HEK293 (cell line): ENCODE measurements around the gene NRBF2.

Experiments
- HIC1 ChIP-seq: fragments of 450-650 bp; formaldehyde crosslinking; IDR thresholded peaks from 2 replicates; pipeline ENCODE4 v1.5.1; 2016; ENCODE audit warnings: missing biosample characterization, missing genetic modification characterization
- KLF17 ChIP-seq: fragments of 450-650 bp; formaldehyde crosslinking; IDR thresholded peaks from 2 replicates; pipeline ENCODE4 v1.5.1; 2016; ENCODE audit warnings: missing biosample characterization, missing genetic modification characterization
- TRIM28 ChIP-seq: IDR thresholded peaks from 2 replicates; pipeline ENCODE4 v1.6.1; 2011; ENCODE audit warnings: low read length, control low read depth, borderline replicate concordance
- TSHZ1 ChIP-seq: fragments of 450-650 bp; formaldehyde crosslinking; IDR thresholded peaks from 2 replicates; pipeline ENCODE4 v1.5.1; 2016; ENCODE audit warnings: missing biosample characterization, missing genetic modification characterization, borderline replicate concordance
- ZFHX2 ChIP-seq: fragments of 450-650 bp; formaldehyde crosslinking; conservative IDR thresholded peaks from 2 replicates; pipeline ENCODE4 v1.5.1; 2016; ENCODE audit warnings: missing biosample characterization, missing genetic modification characterization
- ZNF18 ChIP-seq: fragments of 450-650 bp; formaldehyde crosslinking; IDR thresholded peaks from 2 replicates; pipeline ENCODE4 v1.5.1; 2016; ENCODE audit warnings: missing biosample characterization, missing genetic modification characterization
- ZNF221 ChIP-seq: fragments of 450-650 bp; formaldehyde crosslinking; IDR thresholded peaks from 2 replicates; pipeline ENCODE4 v1.5.1; 2017; ENCODE audit warnings: missing biosample characterization, missing genetic modification characterization, borderline replicate concordance
- ZNF280C ChIP-seq: fragments of 450-650 bp; formaldehyde crosslinking; IDR thresholded peaks from 2 replicates; pipeline ENCODE4 v1.5.1; 2016; ENCODE audit warnings: missing biosample characterization, missing genetic modification characterization
- ZNF280D ChIP-seq: fragments of 450-650 bp; formaldehyde crosslinking; IDR thresholded peaks from 2 replicates; pipeline ENCODE4 v1.5.1; 2016; ENCODE audit warnings: missing biosample characterization, missing genetic modification characterization
- ZNF292 ChIP-seq: fragments of 450-650 bp; formaldehyde crosslinking; IDR thresholded peaks from 2 replicates; pipeline ENCODE4 v1.5.1; 2016; ENCODE audit warnings: low read depth, missing biosample characterization, missing genetic modification characterization, borderline replicate concordance
- ZNF324 ChIP-seq: fragments of 450-650 bp; formaldehyde crosslinking; IDR thresholded peaks from 2 replicates; pipeline ENCODE4 v1.5.1; 2016; ENCODE audit warnings: missing biosample characterization, missing genetic modification characterization
- ZNF362 ChIP-seq: fragments of 450-650 bp; formaldehyde crosslinking; IDR thresholded peaks from 2 replicates; pipeline ENCODE4 v1.5.1; 2016; ENCODE audit warnings: missing biosample characterization, missing genetic modification characterization
- ZNF398 ChIP-seq: fragments of 450-650 bp; formaldehyde crosslinking; IDR thresholded peaks from 2 replicates; pipeline ENCODE4 v1.5.1; 2017; ENCODE audit warnings: missing biosample characterization, missing genetic modification characterization
- ZNF404 ChIP-seq: fragments of 450-650 bp; formaldehyde crosslinking; IDR thresholded peaks from 2 replicates; pipeline ENCODE4 v1.5.1; 2017; ENCODE audit warnings: missing biosample characterization, missing genetic modification characterization
- ZNF544 ChIP-seq: fragments of 450-650 bp; formaldehyde crosslinking; IDR thresholded peaks from 2 replicates; pipeline ENCODE4 v1.5.0; 2017; ENCODE audit warnings: missing biosample characterization, missing genetic modification characterization
- ZNF585B ChIP-seq: fragments of 450-650 bp; formaldehyde crosslinking; IDR thresholded peaks from 2 replicates; pipeline ENCODE4 v1.5.1; 2016; ENCODE audit warnings: missing biosample characterization, missing genetic modification characterization
- ZNF596 ChIP-seq: fragments of 450-650 bp; IDR thresholded peaks from 2 replicates; pipeline ENCODE4 v1.5.0; 2018; ENCODE audit warnings: missing biosample characterization, mild to moderate bottlenecking, missing genetic modification characterization, moderate library complexity
- ZNF664 ChIP-seq: fragments of 450-650 bp; formaldehyde crosslinking; IDR thresholded peaks from 2 replicates; pipeline ENCODE4 v1.5.1; 2016; ENCODE audit warnings: missing biosample characterization, missing genetic modification characterization
- ZSCAN4 ChIP-seq: fragments of 450-650 bp; formaldehyde crosslinking; IDR thresholded peaks from 2 replicates; pipeline ENCODE4 v1.5.1; 2017; ENCODE audit warnings: missing biosample characterization, missing genetic modification characterization
- ZXDB ChIP-seq: fragments of 450-650 bp; formaldehyde crosslinking; IDR thresholded peaks from 2 replicates; pipeline ENCODE4 v1.5.1; 2016; ENCODE audit warnings: missing biosample characterization, missing genetic modification characterization

The NRBF2 gene

GRCh38 chr10:63165249-63165648, 32.1 kb downstream of the NRBF2 start (continued):
- TF ChIP-seq ZNF292 (no peak), TSHZ1 (tag by site-specific recombination) (no peak), ZNF585B (tag by site-specific recombination) (no peak), ZNF280D (tag by site-specific recombination) (no peak), TRIM28 (no peak), HIC1 (tag by site-specific recombination) (no peak), KLF17 (tag by site-specific recombination) (no peak), ZFHX2 (tag by site-specific recombination) (no peak), ZXDB (peak; percentile 47; the same call in 1 of the 2 replicates), ZNF596 (tag by site-specific recombination) (no peak), ZNF280C (tag by site-specific recombination) (no peak), ZNF398 (tag by site-specific recombination) (no peak), ZNF362 (no peak), ZSCAN4 (tag by site-specific recombination) (no peak), ZNF324 (tag by site-specific recombination) (no peak), ZNF544 (tag by site-specific recombination) (no peak), ZNF404 (tag by site-specific recombination) (no peak), ZNF221 (no peak), ZNF664 (tag by site-specific recombination) (0 out of 2 replicates have a peak, but pooled peaks have one; percentile 23), ZNF18 (tag by site-specific recombination) (no peak)
